GM18520 (cell line): ENCODE measurements around the gene ENTPD6.
"Not testable (repeated sequence)": the region's sequence is repeated elsewhere in the genome, so short reads cannot be mapped to it uniquely, and the experiment has no call there.

Source experiments
- ATAC-seq: cut with Tn5 transposase; IDR thresholded peaks from one replicate; pipeline ENCODE4 v1.9.1; 2021; ENCODE audit not compliant: unreplicated experiment

The ENTPD6 gene

GRCh38 chr20:25254986-25255680 is 59.6 kb downstream of the ENTPD6 start:
- no peak for ATAC-seq

DNA sequence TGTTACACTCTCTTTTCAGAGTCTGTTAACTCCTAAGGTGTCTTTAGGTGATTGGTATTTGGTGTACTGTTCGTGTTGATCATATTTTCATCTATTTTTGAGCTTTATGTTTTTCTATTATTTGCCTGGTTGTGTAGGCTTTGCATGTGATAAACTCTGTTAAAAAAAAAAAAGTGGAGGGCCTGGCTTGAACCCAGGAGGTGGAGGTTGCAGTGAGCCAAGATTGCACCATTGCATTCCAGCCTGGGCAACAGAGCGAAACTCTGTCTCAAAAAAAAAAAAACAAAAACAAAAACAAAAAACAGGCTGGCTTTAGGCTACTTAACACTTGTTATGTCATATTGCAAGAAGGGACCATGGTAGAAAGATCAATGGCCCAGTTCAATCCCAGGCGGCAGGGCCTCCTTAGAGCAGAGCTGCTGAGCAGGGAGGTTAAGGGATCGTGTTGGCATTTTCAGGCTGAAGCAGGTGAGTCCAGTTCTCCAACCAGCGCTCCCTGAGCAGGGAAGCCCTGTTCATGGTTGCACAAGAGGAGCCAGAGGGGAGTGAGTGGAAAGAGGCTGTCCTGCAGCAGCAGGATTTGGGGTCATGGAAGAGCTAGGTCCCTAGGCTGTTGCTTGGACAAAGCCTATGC is 60.8 kb downstream of the ENTPD6 start:
- ATAC-seq = no peak

DNA sequence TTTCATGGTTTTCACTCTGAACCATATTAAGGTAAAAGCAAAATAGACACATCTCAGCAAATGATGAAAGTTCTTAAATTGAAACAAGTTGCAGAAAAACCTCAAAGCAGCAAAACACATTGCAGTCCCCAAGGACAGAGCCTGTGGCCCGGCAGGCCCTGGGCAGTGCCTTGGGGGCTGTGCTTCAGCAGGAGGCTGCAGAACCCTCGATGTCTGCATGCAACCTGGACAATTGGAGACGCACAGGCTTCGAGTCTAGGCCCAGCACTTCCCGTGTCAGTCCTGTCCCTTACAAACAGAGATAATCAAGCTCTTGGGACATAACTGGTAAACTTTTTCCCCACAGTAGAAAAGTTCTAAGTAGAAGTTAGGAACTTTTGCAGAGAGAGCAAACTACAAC is 61.6 kb downstream of the ENTPD6 start:
- no peak for ATAC-seq

DNA sequence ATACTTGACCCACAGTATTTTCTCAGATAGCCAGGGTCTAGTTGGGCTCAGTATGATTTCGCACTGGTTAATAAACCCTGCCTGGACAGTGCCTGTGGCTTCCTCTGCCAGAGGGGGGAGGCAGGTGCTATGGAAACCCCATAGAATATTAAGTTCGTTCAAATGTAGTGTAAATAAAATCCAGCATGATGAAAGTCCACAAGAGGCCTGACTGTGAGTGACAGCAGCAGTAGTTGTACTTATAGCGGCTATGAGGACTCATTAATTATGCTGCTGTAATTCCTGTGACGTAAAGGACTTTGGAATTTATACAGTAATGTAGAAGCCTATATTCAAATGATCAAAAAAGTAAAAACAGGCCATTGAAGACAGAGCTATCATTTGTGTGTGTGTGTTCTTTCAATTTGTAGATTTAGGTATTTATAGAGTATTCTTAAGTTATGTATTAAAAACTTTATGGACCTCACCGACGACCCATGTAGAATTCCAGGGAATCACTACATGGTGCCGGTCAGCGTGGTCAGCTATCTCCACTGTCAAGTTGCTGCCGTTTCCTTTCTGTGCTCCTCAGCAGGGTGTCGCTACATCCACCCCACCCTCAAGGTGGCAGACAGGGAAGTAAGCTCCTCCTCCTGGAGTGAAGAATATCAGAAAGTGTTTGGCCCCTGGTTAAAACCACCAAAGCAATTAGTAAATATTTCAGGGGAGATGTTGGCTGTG is 62.4 kb downstream of the ENTPD6 start:
- no peak for ATAC-seq

- no peak for ATAC-seq
Observed at GRCh38 chr20:25258476-25258805, 62.9 kb downstream of the ENTPD6 start.

DNA sequence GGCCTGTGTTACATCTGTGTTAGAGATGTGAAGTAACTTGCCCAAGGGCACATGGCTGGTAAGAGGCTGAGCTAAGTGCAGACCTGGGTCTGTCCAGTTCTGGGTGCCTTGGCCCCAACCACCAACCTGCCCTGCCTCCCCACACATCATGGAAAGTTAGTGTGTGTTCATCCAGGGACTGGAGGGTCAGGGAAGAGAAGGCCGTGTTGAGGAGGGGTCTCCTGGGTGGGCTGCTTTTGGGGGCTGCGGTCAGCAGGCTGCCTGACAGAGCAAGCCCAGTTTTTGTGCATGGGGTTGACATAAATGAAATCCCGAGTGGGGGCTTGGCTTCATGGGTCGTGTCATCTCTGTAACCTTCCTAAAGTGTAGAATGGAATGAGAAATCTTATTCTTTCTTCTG is 63.3 kb downstream of the ENTPD6 start:
- ATAC-seq = no peak

- no peak for ATAC-seq
Observed at GRCh38 chr20:25259358-25259757, 63.8 kb downstream of the ENTPD6 start.

GRCh38 chr20:25259788-25260254 is 64.3 kb downstream of the ENTPD6 start:
- no peak for ATAC-seq

DNA sequence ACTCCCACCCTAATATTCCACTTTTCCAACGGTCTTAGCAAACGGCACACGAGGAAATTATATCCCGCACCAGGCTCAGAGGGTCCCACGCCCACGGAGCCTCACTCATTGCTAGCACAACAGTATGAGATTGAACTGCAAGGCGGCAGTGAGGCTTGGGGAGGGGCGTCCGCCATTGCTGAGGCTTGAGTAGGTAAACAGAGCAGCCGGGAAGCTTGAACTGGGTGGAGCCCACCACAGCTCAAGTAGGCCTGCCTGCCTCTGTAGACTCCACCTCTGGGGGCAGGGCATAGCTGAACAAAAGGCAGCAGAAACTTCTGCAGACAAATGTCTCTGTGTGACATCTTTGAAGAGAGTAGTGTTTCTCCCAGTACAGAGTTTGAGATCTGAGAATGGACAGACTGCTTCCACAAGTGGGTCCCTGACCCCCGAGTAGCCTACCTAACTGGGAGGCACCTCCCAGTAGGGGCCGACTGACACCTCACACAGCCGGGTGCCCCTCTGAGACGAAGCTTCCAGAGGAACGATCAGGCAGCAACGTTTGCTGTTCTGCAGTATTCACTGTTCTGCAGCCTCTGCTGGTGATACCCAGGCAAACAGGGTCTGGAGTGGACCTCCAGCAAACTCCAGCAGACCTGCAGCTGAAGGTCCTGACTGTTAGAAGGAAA is 65.4 kb downstream of the ENTPD6 start:
- ATAC-seq = not testable (repeated sequence)

GRCh38 chr20:25269057-25269832 is 73.7 kb downstream of the ENTPD6 start:
- ATAC-seq = no peak

- no peak for ATAC-seq
Observed at GRCh38 chr20:25269833-25270170, 74.3 kb downstream of the ENTPD6 start.

GRCh38 chr20:25270829-25271251 is 75.3 kb downstream of the ENTPD6 start:
- ATAC-seq = no peak

DNA sequence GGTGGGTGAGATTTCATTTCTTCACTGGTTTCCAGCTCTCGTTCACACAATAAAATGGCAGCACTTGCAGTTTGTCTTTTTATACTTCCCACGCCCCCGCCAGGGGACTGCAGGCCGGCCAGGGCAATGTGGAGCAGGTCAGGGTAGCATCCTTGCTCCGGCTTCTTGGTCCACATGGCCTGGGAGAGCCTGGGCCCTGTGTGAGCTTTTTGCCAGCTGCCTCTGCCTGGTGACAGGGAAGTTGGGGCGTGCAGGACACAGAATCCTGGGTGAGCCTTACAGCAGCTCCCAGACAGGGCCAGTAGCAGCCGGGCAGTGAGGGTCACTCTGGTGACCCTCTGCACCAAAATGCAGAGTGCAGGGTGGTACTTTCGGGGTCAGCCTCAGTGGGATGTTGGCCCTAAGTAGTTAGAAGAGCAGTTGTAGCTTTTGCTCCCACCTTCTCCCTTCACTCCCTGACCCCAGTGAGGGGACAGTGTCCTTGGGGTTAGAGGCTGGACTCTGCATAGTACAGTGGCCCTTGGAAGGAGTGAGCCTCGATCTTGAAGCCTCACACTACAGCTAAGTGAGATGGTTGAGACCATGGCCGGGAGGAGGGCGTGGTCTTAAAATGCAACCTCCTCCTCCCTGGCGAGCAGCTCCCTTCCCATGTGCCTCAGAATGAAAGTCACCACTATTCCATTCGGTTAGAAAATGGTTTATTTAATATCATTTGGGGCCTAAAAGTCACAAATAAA is 76.1 kb downstream of the ENTPD6 start:
- no peak for ATAC-seq

DNA sequence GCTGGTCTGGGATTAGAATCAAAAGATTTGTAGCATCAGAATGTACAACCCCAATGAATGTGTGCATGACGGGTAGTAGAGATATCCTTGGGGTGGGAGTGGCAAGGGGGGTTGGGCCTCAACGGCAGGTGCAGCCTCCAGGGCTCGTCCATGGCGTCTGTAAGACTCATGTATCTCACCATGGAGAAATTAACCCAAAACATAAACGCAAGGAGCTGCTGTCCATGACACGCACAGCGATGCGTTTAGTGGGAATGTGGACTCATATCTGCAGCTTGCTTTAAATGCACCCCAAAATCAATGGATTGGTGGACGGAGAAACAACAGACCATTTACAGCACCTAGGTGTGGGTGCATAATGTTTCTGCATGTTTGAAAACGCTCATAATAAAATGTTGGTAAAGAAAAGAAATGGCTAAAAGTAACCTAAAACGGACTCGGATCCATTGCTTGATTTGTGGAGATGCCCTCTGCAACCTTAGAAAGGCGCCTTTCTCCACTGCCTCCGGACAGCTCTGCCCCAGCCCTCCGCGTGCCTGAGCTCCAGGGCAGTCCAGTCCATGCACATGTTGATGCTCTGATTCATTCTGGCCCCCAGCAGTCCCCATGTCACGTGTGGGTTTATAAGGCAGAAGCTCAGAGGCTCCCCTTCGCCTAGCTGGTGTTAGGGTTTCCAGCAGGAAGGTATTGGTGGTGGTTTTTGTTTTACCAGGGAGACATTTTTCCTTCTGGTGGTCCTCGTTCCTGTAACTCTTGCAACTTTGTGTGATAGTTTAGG is 76.9 kb downstream of the ENTPD6 start:
- no peak for ATAC-seq

- ATAC-seq = no peak
Observed at GRCh38 chr20:25273046-25273445, 77.5 kb downstream of the ENTPD6 start.

DNA sequence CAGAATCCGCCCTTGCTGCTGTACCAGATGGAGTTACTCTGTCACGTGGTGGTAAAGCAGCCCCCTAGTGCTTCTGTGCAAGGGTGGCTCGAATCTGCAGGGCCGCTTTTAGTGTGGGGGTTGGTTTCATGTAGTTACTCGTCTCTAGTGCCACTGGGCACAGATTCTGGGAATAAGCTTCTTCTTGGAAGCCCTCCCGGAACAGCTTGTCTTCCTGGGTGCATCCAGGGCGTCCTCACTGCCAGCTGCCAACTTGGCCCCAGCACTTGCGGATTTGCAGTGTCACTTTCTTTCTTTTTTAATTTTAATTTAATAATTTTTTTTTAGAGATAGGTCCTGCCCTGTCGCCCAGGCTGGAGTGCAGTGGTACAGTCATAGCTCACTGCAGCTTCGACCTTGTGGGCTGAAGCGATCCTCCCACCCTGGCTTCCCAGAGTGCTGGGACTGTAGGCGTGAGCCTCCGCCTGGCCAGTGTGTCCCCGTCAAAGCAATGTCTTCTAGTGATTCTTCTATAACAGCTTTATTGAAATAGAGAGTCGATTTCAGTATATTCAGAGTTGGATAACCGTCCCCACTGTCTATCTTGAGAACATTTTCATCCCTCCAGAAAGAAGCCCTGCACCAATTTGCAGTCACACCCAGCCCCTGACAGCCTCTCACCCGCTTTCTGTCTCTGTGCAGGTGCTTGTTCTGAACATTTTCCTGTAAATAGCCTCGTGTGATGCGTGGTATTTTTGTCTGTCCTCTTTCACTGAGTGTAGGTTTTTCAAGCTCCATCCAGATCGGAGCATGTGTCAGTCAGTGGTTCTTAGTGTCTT is 78.2 kb downstream of the ENTPD6 start:
- no peak for ATAC-seq

GRCh38 chr20:25274481-25274880 is 79.0 kb downstream of the ENTPD6 start:
- no peak for ATAC-seq

DNA sequence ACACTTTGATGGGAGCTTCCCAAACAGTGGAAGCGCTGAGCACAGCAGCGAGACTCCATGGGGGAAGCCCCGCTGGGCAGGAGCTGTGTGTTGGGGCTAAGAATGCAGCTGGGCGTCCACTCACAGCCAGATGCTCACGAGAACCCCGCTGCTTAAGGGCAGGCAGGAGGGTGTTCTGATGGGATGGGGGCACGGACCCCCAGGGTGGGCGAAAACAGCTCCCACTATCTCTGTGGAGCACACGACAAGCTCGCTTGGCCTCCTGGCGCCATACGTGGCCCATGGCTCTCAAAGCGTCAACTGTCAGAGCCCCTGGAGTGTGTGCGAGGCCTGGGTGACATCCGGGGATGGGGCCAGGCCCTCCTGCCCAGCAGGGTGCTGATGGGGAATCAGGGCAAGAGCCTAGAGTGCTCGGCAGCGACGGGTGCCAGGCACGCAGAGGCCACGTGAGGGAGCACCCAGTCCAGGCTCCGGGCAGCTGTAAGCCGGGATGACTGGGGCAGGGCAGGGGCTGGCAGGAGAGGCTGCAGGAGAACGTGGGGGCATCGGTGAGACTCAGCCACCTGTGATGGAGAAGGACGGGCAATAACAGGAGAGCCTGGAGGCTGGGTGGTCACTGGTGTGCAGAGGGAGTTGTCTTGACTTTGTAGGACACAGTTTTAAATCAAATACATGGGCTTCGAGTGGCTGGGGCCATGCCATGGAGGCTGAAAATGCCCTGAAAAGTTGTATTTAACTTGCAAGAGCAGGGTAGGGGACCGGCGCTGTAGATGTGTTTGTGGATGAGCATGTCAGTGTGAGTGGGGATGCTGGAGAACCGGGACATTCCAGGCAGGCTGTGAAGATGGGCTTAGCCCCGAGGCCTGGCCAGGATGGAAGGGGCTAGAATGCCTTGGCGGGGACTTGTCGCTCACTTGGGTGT is 79.6 kb downstream of the ENTPD6 start:
- ATAC-seq = no peak
